GM12873 (cell line): Measurements from ENCODE around the gene XPNPEP3.

Experiments
- TF ChIP-seq, protein P1 (sequence below): IDR thresholded peaks from 2 replicates; pipeline ENCODE4 v1.5.1; 2012; ENCODE audit warnings: low read depth, mild to moderate bottlenecking, moderate library complexity, low read length, control low read depth; ENCODE audit not compliant: insufficient read depth; ENCODE audit errors: missing control alignments

Gene XPNPEP3

GRCh38 chr22:40819599-40820140, 37.3 kb upstream of the XPNPEP3 start:
- TF ChIP-seq, protein P1, sequence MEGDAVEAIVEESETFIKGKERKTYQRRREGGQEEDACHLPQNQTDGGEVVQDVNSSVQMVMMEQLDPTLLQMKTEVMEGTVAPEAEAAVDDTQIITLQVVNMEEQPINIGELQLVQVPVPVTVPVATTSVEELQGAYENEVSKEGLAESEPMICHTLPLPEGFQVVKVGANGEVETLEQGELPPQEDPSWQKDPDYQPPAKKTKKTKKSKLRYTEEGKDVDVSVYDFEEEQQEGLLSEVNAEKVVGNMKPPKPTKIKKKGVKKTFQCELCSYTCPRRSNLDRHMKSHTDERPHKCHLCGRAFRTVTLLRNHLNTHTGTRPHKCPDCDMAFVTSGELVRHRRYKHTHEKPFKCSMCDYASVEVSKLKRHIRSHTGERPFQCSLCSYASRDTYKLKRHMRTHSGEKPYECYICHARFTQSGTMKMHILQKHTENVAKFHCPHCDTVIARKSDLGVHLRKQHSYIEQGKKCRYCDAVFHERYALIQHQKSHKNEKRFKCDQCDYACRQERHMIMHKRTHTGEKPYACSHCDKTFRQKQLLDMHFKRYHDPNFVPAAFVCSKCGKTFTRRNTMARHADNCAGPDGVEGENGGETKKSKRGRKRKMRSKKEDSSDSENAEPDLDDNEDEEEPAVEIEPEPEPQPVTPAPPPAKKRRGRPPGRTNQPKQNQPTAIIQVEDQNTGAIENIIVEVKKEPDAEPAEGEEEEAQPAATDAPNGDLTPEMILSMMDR, result no peak

GRCh38 chr22:40823426-40823825, 33.5 kb upstream of the XPNPEP3 start:
- TF ChIP-seq, protein P1, result no peak

DNA sequence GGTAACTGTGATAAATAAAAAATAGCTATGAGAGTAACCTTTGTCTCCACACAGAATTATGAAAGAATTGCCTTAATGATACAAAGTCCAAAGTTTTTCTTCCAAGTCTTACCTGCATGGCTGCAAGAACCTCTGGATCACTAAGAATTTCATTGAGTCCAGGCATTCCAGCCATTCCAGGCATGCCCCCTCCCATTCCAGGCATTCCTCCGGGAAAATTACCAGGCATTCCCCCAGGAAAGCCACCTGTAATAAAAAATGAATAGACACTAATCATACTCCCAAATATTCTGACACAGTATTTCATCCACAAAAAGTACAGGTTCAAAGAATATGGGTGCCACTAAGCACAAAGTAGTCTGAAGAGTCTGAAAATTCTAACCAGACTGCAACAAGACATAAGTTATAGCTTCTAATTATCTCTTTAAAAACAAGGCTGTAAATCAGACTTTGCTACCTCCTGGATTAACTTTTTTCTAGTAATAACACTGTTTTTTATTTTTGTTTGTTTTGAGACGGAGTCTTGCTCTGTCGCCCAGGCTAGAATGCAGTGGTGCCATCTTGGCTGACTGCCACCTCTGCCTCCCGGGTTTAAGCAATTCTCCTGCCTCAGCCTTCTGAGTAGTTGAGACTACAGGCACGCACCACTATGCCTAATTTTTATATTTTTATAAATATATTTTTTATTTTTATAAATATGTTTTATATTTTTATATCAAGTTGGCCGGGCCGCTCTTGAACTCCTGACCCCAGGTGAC, 29.8 kb upstream of the XPNPEP3 start:
- TF ChIP-seq, protein P1, result no peak

GRCh38 chr22:40829131-40829530, 27.8 kb upstream of the XPNPEP3 start:
- TF ChIP-seq, protein P1, result no peak

DNA sequence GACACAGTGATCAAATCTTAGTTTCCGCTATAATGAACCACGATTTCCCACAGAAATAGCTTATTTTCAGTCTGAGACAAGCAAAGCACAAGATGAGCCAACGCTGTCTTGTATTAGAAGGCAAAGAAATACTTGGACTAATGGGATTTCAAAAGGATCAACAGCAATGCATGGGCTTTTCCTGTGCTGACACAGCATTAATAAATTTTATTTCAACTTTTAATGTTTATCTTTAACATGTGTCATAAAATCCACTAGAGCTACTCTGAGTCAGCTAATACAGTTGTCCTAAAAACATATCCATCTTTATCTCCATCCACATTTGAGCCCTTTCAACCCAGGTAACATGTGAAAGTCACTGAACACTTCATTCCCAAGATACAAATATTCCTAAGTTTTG, 22.3 kb upstream of the XPNPEP3 start:
- TF ChIP-seq, protein P1, result no peak

DNA sequence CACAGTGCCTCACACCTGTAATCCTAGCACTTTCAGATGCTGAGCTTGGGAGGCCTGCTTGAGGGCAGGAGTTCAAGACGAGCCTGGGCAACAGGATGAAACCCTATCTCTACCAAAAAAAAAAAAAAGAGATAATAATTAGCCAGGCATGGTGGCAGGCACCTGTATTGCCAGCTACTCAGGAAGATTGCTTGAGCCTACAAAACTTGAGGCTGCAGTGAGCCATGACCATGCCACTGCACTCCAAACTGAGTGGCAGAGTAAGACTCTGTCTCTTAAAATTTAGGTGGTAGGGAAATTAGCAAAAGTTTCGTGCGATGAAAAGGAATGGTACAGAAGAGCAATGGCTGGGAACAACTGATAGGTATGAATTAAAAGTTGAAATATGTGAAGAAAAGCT, 18.5 kb upstream of the XPNPEP3 start:
- TF ChIP-seq, protein P1, result no peak

- TF ChIP-seq, protein P1, result no peak
Measured at GRCh38 chr22:40844951-40845350, 12.0 kb upstream of the XPNPEP3 start.
